ENCODE measurements around the gene ESCO1. TPM values are rescaled to one million over a fixed set of nuclear protein-coding genes. Genes with fewer than 3 reads are reported as not detected.

The ESCO1 gene
- total RNA-seq, 1 experiment from 2014 or later: 36.7 TPM

DNA sequence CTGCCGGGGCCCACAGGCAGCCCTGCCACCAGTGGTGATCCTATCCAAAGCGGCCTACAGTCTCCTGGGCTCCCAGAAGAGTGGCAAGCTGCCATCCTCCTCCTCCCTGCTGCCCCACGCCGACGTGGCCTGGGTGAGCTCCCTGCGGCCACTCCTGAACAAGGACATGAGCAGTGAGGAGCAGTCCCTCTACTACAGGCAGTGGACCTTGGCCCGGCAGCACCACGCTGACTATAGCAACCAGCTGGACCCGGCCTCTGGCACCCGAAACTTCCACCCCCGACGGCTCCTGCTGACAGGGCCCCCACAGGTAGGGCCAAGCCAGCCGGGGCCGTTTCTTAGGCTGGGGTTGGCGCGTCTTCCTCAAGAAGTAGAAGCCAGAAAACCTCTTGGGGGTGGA lies 100.5 kb downstream of the ESCO1 start:
- H2AK5ac ChIP-seq (ENCODE audit: insufficient read length, low read length): no peak overlapping the region
- no peak overlapping the region for H2BK120ac ChIP-seq (ENCODE audit: low read depth, low read length, poor library complexity, severe bottlenecking)
- H3K79me2 ChIP-seq (ENCODE audit: insufficient read depth, low read length): no peaks in the 10 kb centered on the region
- no peak overlapping the region for H3K23ac ChIP-seq (ENCODE audit: insufficient read length, low read depth, low read length)
- H3K27me3 ChIP-seq (ENCODE audit: insufficient read depth, low read length): no peaks in the 10 kb centered on the region
- no peak overlapping the region for H2BK5ac ChIP-seq (ENCODE audit: insufficient read length, low read length)
- H3K4me1 Mint-ChIP-seq: peaks cover 8 to 13% of the 10 kb centered on the region in 2 experiments
- H3K79me1 ChIP-seq (ENCODE audit: insufficient read depth, low read depth, low read length, poor library complexity, severe bottlenecking): no peaks in the 10 kb centered on the region
- H4K20me1 ChIP-seq (ENCODE audit: control insufficient read depth, insufficient read depth, insufficient read length): no peaks in the 10 kb centered on the region
- DNase-seq: no peak
- H3K4me1 ChIP-seq (ENCODE audit: insufficient read depth, low read length): no peaks in the 10 kb centered on the region
- no peak overlapping the region for H2BK20ac ChIP-seq (ENCODE audit: low read depth, low read length, poor library complexity, severe bottlenecking)
- TF ChIP-seq, protein P1, sequence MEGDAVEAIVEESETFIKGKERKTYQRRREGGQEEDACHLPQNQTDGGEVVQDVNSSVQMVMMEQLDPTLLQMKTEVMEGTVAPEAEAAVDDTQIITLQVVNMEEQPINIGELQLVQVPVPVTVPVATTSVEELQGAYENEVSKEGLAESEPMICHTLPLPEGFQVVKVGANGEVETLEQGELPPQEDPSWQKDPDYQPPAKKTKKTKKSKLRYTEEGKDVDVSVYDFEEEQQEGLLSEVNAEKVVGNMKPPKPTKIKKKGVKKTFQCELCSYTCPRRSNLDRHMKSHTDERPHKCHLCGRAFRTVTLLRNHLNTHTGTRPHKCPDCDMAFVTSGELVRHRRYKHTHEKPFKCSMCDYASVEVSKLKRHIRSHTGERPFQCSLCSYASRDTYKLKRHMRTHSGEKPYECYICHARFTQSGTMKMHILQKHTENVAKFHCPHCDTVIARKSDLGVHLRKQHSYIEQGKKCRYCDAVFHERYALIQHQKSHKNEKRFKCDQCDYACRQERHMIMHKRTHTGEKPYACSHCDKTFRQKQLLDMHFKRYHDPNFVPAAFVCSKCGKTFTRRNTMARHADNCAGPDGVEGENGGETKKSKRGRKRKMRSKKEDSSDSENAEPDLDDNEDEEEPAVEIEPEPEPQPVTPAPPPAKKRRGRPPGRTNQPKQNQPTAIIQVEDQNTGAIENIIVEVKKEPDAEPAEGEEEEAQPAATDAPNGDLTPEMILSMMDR (conservative IDR thresholded peaks at IDR 0.05): no peak
- H3K4me3 Mint-ChIP-seq: no peak overlapping the region
- H3K23me2 ChIP-seq (ENCODE audit: insufficient read length, low read depth, low read length, poor library complexity, severe bottlenecking): no peaks in the 10 kb centered on the region
- no peaks in the 10 kb centered on the region for H3K27me3 Mint-ChIP-seq (ENCODE audit: low read depth)
- no peak overlapping the region for H3K27ac Mint-ChIP-seq
- H3K27ac ChIP-seq (ENCODE audit: insufficient read length, low read depth, low read length): no peak overlapping the region
- no peak overlapping the region for H3K56ac ChIP-seq (ENCODE audit: insufficient read length, low read depth, low read length)
- no peak overlapping the region for H3K18ac ChIP-seq (ENCODE audit: insufficient read length, low read depth, low read length)
- H3K4ac ChIP-seq (ENCODE audit: low read depth, low read length): no peak overlapping the region
- no peak overlapping the region for H3K14ac ChIP-seq (ENCODE audit: insufficient read depth, low read length)
- no peak overlapping the region for H2AFZ ChIP-seq (ENCODE audit: low read length)
- no peak overlapping the region for H3K9ac ChIP-seq (ENCODE audit: extremely low read depth, insufficient read length, low read length)
- H3K9me3 Mint-ChIP-seq: no peaks in the 10 kb centered on the region
- no peak overlapping the region for H3T11ph ChIP-seq (ENCODE audit: low read length)
- no peak overlapping the region for H4K8ac ChIP-seq (replicated peaks; ENCODE audit: insufficient read length, low read depth, low read length)
- no peak overlapping the region for H4K91ac ChIP-seq (ENCODE audit: insufficient read length, low read depth, low read length)
- H4K5ac ChIP-seq (ENCODE audit: insufficient read length, low read depth, low read length): no peak overlapping the region
- no peak overlapping the region for H2BK12ac ChIP-seq (ENCODE audit: insufficient read length, low read depth, low read length)
- H3K4me2 ChIP-seq (ENCODE audit: insufficient read depth, insufficient read length, low read length): no peak overlapping the region
- peaks cover 0 to 13% (median 0%) of the 10 kb centered on the region in 3 experiments; a peak in 4 of 7 replicates for H3K36me3 Mint-ChIP-seq (ENCODE audit: insufficient read depth in 1 of 3, low read depth in 3 of 3)
- no peaks in the 10 kb centered on the region for H3K9me3 ChIP-seq (ENCODE audit: control insufficient read depth, low read depth, low read length)
- WGBS (ENCODE audit: extremely low coverage, insufficient read length, low lambda C conversion rate): no CpG with 5 or more reads among the region's 16 CpGs
- no peak overlapping the region for H2BK15ac ChIP-seq (ENCODE audit: low read depth, low read length)

All from H9 (cell line).